ENCODE data around the gene RHOXF2B. TPM values are rescaled to one million over a fixed set of nuclear protein-coding genes. Genes with fewer than 3 reads are reported as not detected.

RHOXF2B gene
- total and polyA plus RNA-seq, 12 donors: not detected

DNA sequence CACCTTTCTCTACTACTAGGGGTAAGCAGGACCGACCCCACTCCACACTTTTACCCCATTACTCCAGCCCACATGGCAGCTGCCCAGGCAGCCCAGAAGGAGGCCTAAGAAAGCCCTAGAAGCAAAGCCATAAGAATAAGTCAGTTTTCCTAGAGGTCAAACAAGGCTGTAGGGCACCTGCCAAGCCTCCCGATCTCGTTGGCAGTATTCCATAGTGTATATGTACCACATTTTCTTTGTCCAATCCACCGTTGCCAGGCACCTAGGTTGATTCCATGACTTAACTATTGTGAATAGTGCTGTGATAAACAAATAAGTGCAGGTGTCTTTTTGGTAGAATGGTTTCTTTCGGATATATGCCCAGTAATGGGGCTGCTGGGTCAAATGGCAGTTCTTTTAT is 54.2 kb downstream of the RHOXF2B start:
- 66 to 87% (median 72%) methylated on average over 5 of the region's 5 CpGs for WGBS, 4 donors

DNA sequence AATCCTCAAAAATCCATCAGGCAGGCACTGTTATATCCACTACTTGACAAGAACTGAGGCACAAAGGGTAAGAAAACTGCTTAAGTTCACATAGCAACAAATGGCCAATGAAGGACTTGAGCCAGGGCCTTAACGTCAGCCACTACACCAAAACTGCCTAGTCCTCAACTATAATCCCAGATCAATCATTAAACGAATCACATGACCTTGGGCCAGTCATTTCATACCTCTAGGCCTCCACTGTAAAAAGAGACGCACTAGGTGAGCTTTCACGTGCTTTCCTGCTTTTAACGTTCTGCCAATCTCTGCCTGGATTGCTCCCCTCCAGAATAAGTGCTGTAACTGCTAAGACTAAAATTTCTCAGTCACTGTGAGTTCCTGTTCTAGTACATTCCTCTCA is 54.7 kb downstream of the RHOXF2B start:
- WGBS, 4 donors: 54 to 73% (median 64%) methylated on average over 5 of the region's 5 CpGs

More for the DNA sequence above, 54.2 kb downstream of the RHOXF2B start:
- H3K4me1 ChIP-seq (replicated peaks in 1 of 2): no peaks in the 10 kb centered on the region
- no peak overlapping the region for H3K4me3 ChIP-seq
- no peaks in the 10 kb centered on the region for H3K9me3 ChIP-seq (replicated peaks in 1 of 3)
- H3K27ac ChIP-seq: no peak overlapping the region
- intact Hi-C loops (cut with DNase I): no loop called here
- DNase-seq: no peak
- H3K27me3 ChIP-seq: peaks cover 9% of the 10 kb centered on the region
- TF ChIP-seq, protein P1, sequence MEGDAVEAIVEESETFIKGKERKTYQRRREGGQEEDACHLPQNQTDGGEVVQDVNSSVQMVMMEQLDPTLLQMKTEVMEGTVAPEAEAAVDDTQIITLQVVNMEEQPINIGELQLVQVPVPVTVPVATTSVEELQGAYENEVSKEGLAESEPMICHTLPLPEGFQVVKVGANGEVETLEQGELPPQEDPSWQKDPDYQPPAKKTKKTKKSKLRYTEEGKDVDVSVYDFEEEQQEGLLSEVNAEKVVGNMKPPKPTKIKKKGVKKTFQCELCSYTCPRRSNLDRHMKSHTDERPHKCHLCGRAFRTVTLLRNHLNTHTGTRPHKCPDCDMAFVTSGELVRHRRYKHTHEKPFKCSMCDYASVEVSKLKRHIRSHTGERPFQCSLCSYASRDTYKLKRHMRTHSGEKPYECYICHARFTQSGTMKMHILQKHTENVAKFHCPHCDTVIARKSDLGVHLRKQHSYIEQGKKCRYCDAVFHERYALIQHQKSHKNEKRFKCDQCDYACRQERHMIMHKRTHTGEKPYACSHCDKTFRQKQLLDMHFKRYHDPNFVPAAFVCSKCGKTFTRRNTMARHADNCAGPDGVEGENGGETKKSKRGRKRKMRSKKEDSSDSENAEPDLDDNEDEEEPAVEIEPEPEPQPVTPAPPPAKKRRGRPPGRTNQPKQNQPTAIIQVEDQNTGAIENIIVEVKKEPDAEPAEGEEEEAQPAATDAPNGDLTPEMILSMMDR (IDR thresholded peaks at IDR 0.05): no peak
- no peak for TF ChIP-seq POLR2A (IDR thresholded peaks at IDR 0.05)
- H3K36me3 ChIP-seq (replicated peaks in 1 of 2): no peaks in the 10 kb centered on the region

More for the DNA sequence above, 54.7 kb downstream of the RHOXF2B start:
- no peak for TF ChIP-seq POLR2A (IDR thresholded peaks at IDR 0.05)
- TF ChIP-seq, protein P1 (IDR thresholded peaks at IDR 0.05): no peak
- intact Hi-C loops (cut with DNase I): no loop called here
- H3K27me3 ChIP-seq: peaks cover 14% of the 10 kb centered on the region
- DNase-seq: no peak
- H3K4me1 ChIP-seq (replicated peaks in 1 of 2): no peaks in the 10 kb centered on the region
- no peak overlapping the region for H3K27ac ChIP-seq
- H3K4me3 ChIP-seq: no peak overlapping the region
- no peaks in the 10 kb centered on the region for H3K36me3 ChIP-seq (replicated peaks in 1 of 2)
- no peaks in the 10 kb centered on the region for H3K9me3 ChIP-seq (replicated peaks in 1 of 3)

Other genes with a start within 250 kb of the RHOXF2B start
- 1 to 10 TPM in 8 of 9 donors, under 1 TPM in 1; 0.95 to 6.2 (median 4.1) TPM for gene UPF3B, start 224.7 kb downstream of the RHOXF2B start, total RNA-seq
- gene UPF3B, start 224.7 kb downstream of the RHOXF2B start, polyA plus RNA-seq: 10 to 100 TPM; 11.0 to 27.1 (median 14.0) TPM
- gene RNF113A, start 206.0 kb downstream of the RHOXF2B start, total RNA-seq: 10 to 100 TPM; 11.5 to 18.0 (median 13.8) TPM
- gene RNF113A, start 206.0 kb downstream of the RHOXF2B start, polyA plus RNA-seq: 10 to 100 TPM; 16.1 to 21.5 (median 20.0) TPM
- gene NDUFA1, start 205.9 kb downstream of the RHOXF2B start, total RNA-seq: 100 to 1,000 TPM in 4 of 9 donors, 10 to 100 TPM in 5; 46.7 to 253 (median 99.8) TPM
- 100 to 1,000 TPM; 127 to 572 (median 295) TPM for gene NDUFA1, start 205.9 kb downstream of the RHOXF2B start, polyA plus RNA-seq
- gene AKAP14, start 181.8 kb downstream of the RHOXF2B start, total RNA-seq: not detected
- not detected for gene AKAP14, start 181.8 kb downstream of the RHOXF2B start, polyA plus RNA-seq
- gene NKAP, start 133.9 kb downstream of the RHOXF2B start, total RNA-seq: 10 to 100 TPM in 1 of 9 donors, 1 to 10 TPM in 8; 5.1 to 13.3 (median 9.4) TPM
- gene NKAP, start 133.9 kb downstream of the RHOXF2B start, polyA plus RNA-seq: 10 to 100 TPM in 2 of 3 donors, 1 to 10 TPM in 1; 9.3 to 12.8 (median 10.2) TPM
- 1 to 10 TPM in 2 of 9 donors, under 1 TPM in 2, not detected in 5; 0.46 to 1.4 (median 1.0) TPM for gene RHOXF1, start 38.2 kb upstream of the RHOXF2B start, total RNA-seq
- 1 to 10 TPM in 2 of 3 donors, not detected in 1; 2.2 to 3.8 TPM for gene RHOXF1, start 38.2 kb upstream of the RHOXF2B start, polyA plus RNA-seq
- gene RHOXF2, start 80.9 kb upstream of the RHOXF2B start, total RNA-seq: under 1 TPM in 2 of 9 donors, not detected in 7; 0.15 to 0.18 TPM
- gene RHOXF2, start 80.9 kb upstream of the RHOXF2B start, polyA plus RNA-seq: under 1 TPM in 1 of 3 donors, not detected in 2; 0.08 TPM
- gene ZBTB33, start 173.1 kb upstream of the RHOXF2B start, total RNA-seq: 10 to 100 TPM in 7 of 9 donors, 1 to 10 TPM in 2; 9.8 to 34.8 (median 14.1) TPM
- 10 to 100 TPM in 1 of 3 donors, 1 to 10 TPM in 2; 1.9 to 14.4 (median 2.7) TPM for gene ZBTB33, start 173.1 kb upstream of the RHOXF2B start, polyA plus RNA-seq
- 1 to 10 TPM in 4 of 9 donors, under 1 TPM in 5; 0.09 to 3.1 (median 0.83) TPM for gene TMEM255A, start 233.8 kb upstream of the RHOXF2B start, total RNA-seq
- 1 to 10 TPM in 2 of 3 donors, under 1 TPM in 1; 0.91 to 2.3 (median 1.0) TPM for gene TMEM255A, start 233.8 kb upstream of the RHOXF2B start, polyA plus RNA-seq